Caco-2 (cell line): ENCODE measurements around the gene LRRC15. TPM values are rescaled to one million over a fixed set of nuclear protein-coding genes. Genes with fewer than 3 reads are reported as not detected.
A peak's percentile ranks its signal among the peaks of the same experiment; 100 is the strongest.

Experiments
- BruUV-seq: library from RNA; stranded (reverse); fragments of 400-500 nt; replicated peaks from 2 replicates; lab custom pipeline; 2021; lab: Mats Ljungman, UMichigan
- CTCF ChIA-PET: fragments of 300-600 bp; sonication (Branson Sonifier 250); formaldehyde crosslinking; loops from one replicate; lab custom pipeline; 2022; ENCODE audit warnings: antibody characterized with exemption; lab: Charles Lee
- POLR2A ChIA-PET: fragments of 300-600 bp; sonication (Branson Sonifier 250); formaldehyde crosslinking; loops from one replicate; lab custom pipeline; 2022; ENCODE audit warnings: antibody characterized with exemption; lab: Charles Lee
- DNase-seq, 2 experiments: peaks; one replicate each; pipeline versions ENCODE4 v3.0.0 to v3.0.0-alpha.2; 2020 to 2022
- H3K27me3 ChIP-seq: replicated peaks from 2 replicates; pipeline ENCODE4 v1.6.0; 2011; ENCODE audit warnings: low read length; ENCODE audit not compliant: control insufficient read depth, insufficient read depth
- H3K36me3 ChIP-seq: 2 replicates; pipeline ENCODE4 v1.5.1; 2011; ENCODE audit warnings: low read length; ENCODE audit not compliant: control insufficient read depth, insufficient read depth
- H3K4me1 ChIP-seq: fragments of 250-450 bp; sonication (Bioruptor Pico); 2 replicates; pipeline ENCODE4 v1.5.1; 2020; ENCODE audit warnings: mild to moderate bottlenecking
- H3K4me3 ChIP-seq: 2 replicates; pipeline ENCODE4 v1.5.1; 2011; ENCODE audit warnings: low read depth, mild to moderate bottlenecking, control low read depth, low read length
- H3K9me3 ChIP-seq: fragments of 250-450 bp; sonication (Bioruptor Pico); 2 replicates; pipeline ENCODE4 v1.5.1; 2020; ENCODE audit warnings: mild to moderate bottlenecking, moderate library complexity
- H3K27ac Mint-ChIP-seq: one replicate; pipeline ENCODE4 v1.8.0; 2022; ENCODE audit warnings: mixed read lengths; ENCODE audit not compliant: unreplicated experiment
- H3K27me3 Mint-ChIP-seq: one replicate; pipeline ENCODE4 v1.8.0; 2022; ENCODE audit warnings: mixed read lengths; ENCODE audit not compliant: insufficient read depth, unreplicated experiment
- H3K36me3 Mint-ChIP-seq: one replicate; pipeline ENCODE4 v1.8.0; 2022; ENCODE audit warnings: mild to moderate bottlenecking, mixed read lengths; ENCODE audit not compliant: insufficient read depth, unreplicated experiment
- H3K4me1 Mint-ChIP-seq: one replicate; pipeline ENCODE4 v1.8.0; 2022; ENCODE audit warnings: low read depth, mixed read lengths; ENCODE audit not compliant: unreplicated experiment
- H3K4me3 Mint-ChIP-seq: one replicate; pipeline ENCODE4 v1.8.0; 2022; ENCODE audit warnings: mild to moderate bottlenecking, moderate library complexity, mixed read lengths; ENCODE audit not compliant: unreplicated experiment
- H3K9me3 Mint-ChIP-seq: one replicate; pipeline ENCODE4 v1.8.0; 2022; ENCODE audit warnings: mixed read lengths; ENCODE audit not compliant: unreplicated experiment
- CTCF ChIP-seq, 2 experiments: fragments of 200-600 bp in 1 of 2; IDR thresholded peaks; 1 replicate in 1 of 2; 2 replicates in 1 of 2; pipeline versions ENCODE4 v1.5.1 to v1.8.0; 2011 to 2022; ENCODE audit warnings: antibody characterized with exemption in 1 of 2, control low read depth in 1 of 2, inconsistent platforms in 1 of 2, low read depth in 1 of 2, low read length in 1 of 2, mild to moderate bottlenecking in 1 of 2, moderate library complexity in 1 of 2; ENCODE audit not compliant: insufficient read depth in 1 of 2, severe bottlenecking in 1 of 2, unreplicated experiment in 1 of 2
- intact Hi-C: fragments of 100-400 bp; cut with micrococcal nuclease; formaldehyde crosslinking; loops from one replicate; pipeline ENCODE4 v1.10.0; 2022; ENCODE audit not compliant: unreplicated experiment
- total RNA-seq: library from RNA; stranded (reverse); gene quantifications from 2 replicates; pipeline ENCODE4 v1.2.3, GENCODE V29; 2022

LRRC15 gene
- total RNA-seq, 1 experiment from 2014 or later: 0.09 TPM

GRCh38 chr3:194323785-194324735 lies 45.5 kb downstream of the LRRC15 start:
- peaks cover 37% of the 10 kb centered on the region for H3K4me1 Mint-ChIP-seq
- peaks cover 18% of the 10 kb centered on the region for H3K36me3 Mint-ChIP-seq
- no peaks in the 10 kb centered on the region for H3K27me3 Mint-ChIP-seq
- H3K36me3 ChIP-seq: no peaks in the 10 kb centered on the region
- intact Hi-C loops: loop anchor here (5.0 kb wide), 1 partner anchor 482 kb away; no protein-coding TSS in a partner anchor
- no TSS peak for BruUV-seq
- TF ChIP-seq CTCF (IDR thresholded peaks at IDR 0.05; ENCODE audit: insufficient read depth in 1 of 2, low read depth in 1 of 2, low read length in 1 of 2, severe bottlenecking in 1 of 2, unreplicated experiment in 1 of 2): no peak
- peak overlapping the region; percentile 75 for H3K4me3 Mint-ChIP-seq
- CTCF ChIA-PET: interaction anchor here (0.6 to 0.9 kb wide), 2 partner anchors 189 to 544 kb away, joined by 3 read pairs; no protein-coding TSS in a partner anchor
- H3K9me3 Mint-ChIP-seq: peaks cover 9% of the 10 kb centered on the region
- H3K9me3 ChIP-seq: peaks cover 15% of the 10 kb centered on the region
- POLR2A ChIA-PET: no interaction called here
- no peaks in the 10 kb centered on the region for H3K27me3 ChIP-seq
- no peak overlapping the region for H3K4me3 ChIP-seq
- no peak overlapping the region for H3K27ac Mint-ChIP-seq
- peak; percentile 36 to 81 for DNase-seq
- H3K4me1 ChIP-seq: peaks cover 49% of the 10 kb centered on the region

GRCh38 chr3:194322678-194323211 lies 46.8 kb downstream of the LRRC15 start:
- no peak overlapping the region for H3K27ac Mint-ChIP-seq
- peaks cover 23% of the 10 kb centered on the region for H3K36me3 Mint-ChIP-seq
- POLR2A ChIA-PET: interaction anchor here (0.6 kb wide), 2 partner anchors 154 to 319 kb away, joined by 3 to 4 read pairs; no protein-coding TSS in a partner anchor
- H3K4me1 Mint-ChIP-seq: peaks cover 38% of the 10 kb centered on the region
- no peaks in the 10 kb centered on the region for H3K27me3 Mint-ChIP-seq
- TF ChIP-seq CTCF (IDR thresholded peaks at IDR 0.05; ENCODE audit: insufficient read depth in 1 of 2, low read depth in 1 of 2, low read length in 1 of 2, severe bottlenecking in 1 of 2, unreplicated experiment in 1 of 2): no peak
- peaks cover 14% of the 10 kb centered on the region for H3K9me3 Mint-ChIP-seq
- peak; percentile 25 to 57 for DNase-seq
- Histone ChIP-seq H3K27me3 (no peaks in the 10 kb centered on the region), H3K9me3 (peaks cover 25% of the 10 kb centered on the region), H3K4me3 (peak overlapping the region; percentile 4; the same call in 1 of the 2 replicates), H3K36me3 (no peaks in the 10 kb centered on the region), H3K4me1 (peaks cover 49% of the 10 kb centered on the region)
- no TSS peak for BruUV-seq
- H3K4me3 Mint-ChIP-seq: peak overlapping the region; percentile 75
- intact Hi-C loops: loop anchor here (5.0 kb wide), 1 partner anchor 480 kb away; no protein-coding TSS in a partner anchor
- CTCF ChIA-PET: no interaction called here
